Ecto neural progenitor cell (in vitro differentiated cells): ENCODE data around the gene SORL1.

ENCODE experiments used
- DNase-seq: peaks from one replicate; pipeline ENCODE4 v3.0.0-alpha.2; 2018; ENCODE audit warnings: low spot score

Gene SORL1

GRCh38 chr11:121656328-121657090, 204.4 kb downstream of the SORL1 start:
- DNase-seq = no peak

GRCh38 chr11:121657146-121657545, 205.0 kb downstream of the SORL1 start:
- no peak for DNase-seq

- no peak for DNase-seq
These were observed 207.7 kb downstream of the SORL1 start for GRCh38 chr11:121659811-121660210.

GRCh38 chr11:121661880-121662486, 209.9 kb downstream of the SORL1 start:
- DNase-seq = no peak

GRCh38 chr11:121664144-121664543, 212.0 kb downstream of the SORL1 start:
- no peak for DNase-seq

- no peak for DNase-seq
These were observed 213.2 kb downstream of the SORL1 start for GRCh38 chr11:121665206-121665838.

- no peak for DNase-seq
These were observed 215.7 kb downstream of the SORL1 start for GRCh38 chr11:121667836-121668235.

- no peak for DNase-seq
These were observed 217.3 kb downstream of the SORL1 start for GRCh38 chr11:121669422-121669821.

GRCh38 chr11:121670266-121670665, 218.2 kb downstream of the SORL1 start:
- no peak for DNase-seq

GRCh38 chr11:121670805-121671282, 218.7 kb downstream of the SORL1 start:
- DNase-seq = no peak

GRCh38 chr11:121671283-121672168, 219.4 kb downstream of the SORL1 start:
- no peak for DNase-seq

GRCh38 chr11:121672630-121673487, 220.7 kb downstream of the SORL1 start:
- no peak for DNase-seq

- DNase-seq = no peak
These were observed 229.6 kb downstream of the SORL1 start for GRCh38 chr11:121681550-121682268.
